NCI-H345 treated with DMSO at 0.1 percent for 48 hours (cell line): ENCODE data around the gene CTSF.
"Not testable (repeated sequence)": the region's sequence is repeated elsewhere in the genome, so short reads cannot be mapped to it uniquely, and the experiment has no call there.

Experiments used
- DNase-seq: peaks from one replicate; lab custom pipeline; 2025; ENCODE audit not compliant: unreplicated experiment; lab: John Stamatoyannopoulos, UW

CTSF gene

DNA sequence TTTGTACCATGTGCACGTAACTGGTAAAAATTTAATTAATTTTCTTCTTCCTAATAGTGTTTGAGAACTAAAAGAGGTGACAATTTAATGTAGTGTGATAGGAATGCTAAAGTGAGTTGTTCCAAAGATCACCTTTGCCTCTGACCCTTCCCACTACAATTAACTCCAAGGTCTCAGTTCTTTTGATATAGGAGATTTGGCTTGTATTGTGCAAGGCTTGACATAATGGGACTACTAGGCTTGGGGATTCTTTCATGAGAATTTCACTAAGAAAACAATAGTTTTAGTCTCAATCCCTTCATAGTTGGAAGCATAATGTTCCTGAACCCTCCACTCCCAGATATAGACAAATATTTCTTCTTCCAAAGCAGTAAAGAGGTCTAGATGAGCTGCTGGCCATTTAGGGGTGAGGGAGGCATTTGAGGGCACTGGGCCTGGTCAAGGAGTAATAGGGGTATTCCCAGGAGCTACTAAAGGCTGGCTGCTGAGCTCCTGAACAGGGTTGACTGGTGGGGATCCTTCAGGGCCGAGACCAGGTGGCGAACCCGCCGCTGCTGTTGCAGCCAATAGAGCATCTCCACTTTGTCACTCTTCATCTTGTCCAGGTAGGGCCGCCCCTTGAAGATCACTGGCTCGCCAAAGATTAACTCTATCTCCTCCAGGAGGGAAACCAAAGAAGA, 21.7 kb upstream of the CTSF start:
- DNase-seq = no peak

DNA sequence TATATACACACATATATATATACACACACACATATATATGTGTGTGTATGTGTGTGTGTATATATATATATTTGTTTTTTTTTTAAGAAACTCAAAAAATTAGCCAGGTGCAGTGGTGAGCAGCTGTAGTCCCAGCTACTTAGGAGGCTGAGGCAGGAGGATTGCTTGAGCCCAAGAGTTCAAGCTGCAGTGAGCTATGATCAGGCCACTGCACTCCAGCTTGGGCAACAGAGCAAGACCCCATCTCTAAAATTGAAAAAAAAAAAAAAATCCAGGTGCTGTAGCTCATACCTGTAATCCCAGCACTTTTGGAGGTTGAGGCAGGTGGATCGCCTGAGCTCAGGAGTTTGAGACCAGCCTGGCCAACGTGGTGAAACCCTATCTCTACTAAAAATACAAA, 20.9 kb upstream of the CTSF start:
- not testable (repeated sequence) for DNase-seq

DNA sequence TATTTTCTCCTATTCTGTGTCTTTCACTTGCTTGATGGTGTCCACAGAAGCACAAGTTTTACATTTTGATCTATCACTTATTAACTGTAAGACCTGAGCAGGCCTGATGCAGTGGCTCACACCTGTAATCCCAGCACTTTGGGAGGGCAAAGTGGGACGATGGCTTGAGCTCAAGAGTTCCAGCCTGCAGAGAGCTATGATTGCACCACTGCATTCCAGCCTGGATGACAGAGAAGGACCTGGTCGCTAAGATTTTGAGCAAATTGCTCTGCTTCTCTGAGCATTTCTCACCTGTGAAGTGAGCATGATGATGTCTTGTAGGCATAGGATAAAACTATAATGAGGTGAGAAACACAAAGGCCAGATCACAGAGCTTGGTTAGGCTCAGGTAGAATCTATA, 17.7 kb upstream of the CTSF start:
- DNase-seq = no peak

DNA sequence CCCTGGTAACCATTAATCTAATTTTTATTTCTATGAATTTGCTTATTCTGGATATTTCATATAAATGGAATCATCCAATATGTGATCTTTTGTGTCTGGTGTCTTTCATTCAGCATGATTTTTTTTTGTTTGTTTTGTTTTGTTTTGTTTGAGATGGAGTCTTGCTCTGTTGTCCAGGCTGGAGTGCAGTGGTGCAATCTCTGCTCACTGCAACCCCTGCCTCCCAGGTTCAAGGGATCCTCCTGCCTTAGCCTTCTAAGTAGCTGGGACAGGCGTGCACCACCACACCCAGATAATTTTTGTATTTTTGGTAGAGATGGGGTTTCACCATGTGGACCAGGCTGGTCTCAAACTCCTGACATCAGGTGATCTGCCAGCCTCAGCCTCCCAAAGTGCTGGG, 17.0 kb upstream of the CTSF start:
- DNase-seq = not testable (repeated sequence)

- not testable (repeated sequence) for DNase-seq
These were observed 14.2 kb upstream of the CTSF start for GRCh38 chr11:66582565-66583147.

- no peak for DNase-seq
These were observed 12.9 kb upstream of the CTSF start for GRCh38 chr11:66581261-66581660.

DNA sequence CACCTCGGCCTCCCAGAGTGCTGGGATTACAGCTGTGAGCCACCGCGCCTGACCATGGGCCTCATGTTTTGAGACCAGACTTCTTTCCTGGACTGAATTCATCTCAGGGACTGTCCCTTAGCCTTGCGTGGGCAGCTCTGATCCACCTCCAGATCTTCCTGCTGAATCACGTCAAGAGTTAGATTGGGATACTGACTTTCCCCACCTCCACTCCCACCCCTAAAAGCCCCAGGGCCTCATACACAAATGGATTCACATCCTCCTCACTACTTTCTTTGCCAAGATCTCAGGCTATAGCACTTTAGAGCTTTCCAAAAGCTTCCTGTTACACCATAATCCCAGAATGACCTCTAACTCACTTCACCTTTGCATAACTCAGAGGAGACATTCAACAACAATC, 12.4 kb upstream of the CTSF start:
- no peak for DNase-seq

DNA sequence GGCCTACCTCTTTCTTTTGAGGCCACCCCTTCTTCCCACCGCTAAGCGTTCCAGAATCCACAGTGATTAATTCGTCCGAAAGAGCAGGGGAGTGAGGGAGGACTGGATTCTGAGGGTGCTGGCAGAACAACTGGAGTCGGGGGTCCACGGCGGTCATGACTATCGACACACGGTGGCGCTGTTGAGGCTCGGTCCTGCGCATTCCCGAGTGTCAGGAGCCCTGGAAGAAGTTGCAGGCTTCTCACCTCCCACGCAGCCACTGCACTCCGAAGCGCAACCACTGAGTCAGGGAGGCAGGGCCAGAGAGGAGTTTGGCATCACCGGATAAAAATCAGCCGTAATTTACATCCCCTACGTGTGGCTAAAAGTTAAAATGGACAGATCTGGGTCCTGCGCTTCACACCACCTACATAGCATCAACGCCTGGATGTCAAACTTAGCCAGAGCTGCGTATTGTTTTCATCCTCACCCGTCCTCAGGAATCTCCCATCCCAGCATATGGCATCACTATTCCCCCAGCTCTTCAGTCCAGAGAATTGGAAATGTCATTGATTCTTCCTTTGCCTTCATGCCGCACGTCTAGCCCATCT, 10.7 kb upstream of the CTSF start:
- no peak for DNase-seq

DNA sequence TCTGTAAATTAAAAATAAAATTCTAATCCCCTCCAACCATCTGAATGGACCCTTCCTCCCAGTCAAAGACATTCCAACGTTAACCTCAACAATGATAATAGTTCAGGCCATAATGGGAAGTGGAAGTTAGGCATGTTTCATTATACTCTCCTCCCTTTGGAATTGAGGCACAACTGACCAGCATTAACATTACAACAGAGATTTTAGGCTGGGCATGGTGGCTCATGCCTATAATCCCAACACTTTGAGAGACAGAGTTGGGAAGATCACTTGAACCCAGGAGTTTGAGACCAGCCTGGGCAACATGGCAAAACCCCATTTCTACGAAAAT, 2.4 kb upstream of the CTSF start:
- no peak for DNase-seq

DNA sequence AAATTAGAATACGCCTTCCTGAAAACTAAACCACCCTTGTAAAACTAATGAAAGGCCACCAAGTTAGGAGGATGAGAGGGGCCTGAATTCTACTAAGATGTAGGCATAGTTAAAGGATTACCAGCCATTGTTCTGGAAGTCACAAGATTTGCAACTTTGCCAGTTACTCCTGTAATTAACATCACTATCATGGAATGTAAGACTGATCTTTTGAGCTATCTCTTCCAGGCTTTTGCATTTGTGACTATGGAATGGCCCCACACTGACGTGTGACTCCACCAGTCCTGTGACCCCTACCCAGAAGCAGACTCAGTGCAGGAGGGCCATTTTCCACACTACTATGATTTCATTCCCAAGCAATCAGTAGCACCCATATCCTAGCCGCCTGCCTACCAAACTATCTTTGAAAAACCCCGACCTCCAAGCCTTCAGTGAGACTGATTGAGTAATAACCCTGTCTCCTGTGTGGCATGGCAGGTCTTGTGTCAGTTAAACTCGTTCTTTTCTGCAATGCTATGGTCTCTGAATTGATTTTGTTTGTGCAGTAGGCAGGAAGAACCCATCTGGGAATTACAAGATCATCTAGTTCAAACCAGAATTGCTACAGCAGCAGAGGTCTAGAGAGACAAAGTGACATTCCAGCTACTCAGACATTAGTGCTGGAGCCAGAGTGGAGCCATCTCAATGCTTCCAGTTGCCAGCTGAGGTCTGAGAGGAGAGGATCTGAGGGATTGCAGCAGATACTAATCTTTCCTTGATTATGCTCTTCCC, 1.9 kb upstream of the CTSF start:
- no peak for DNase-seq

- DNase-seq = no peak
These were observed 670 bp upstream of the CTSF start for GRCh38 chr11:66569076-66569475.

GRCh38 chr11:66567787-66568123, 651 bp downstream of the CTSF start:
- no peak for DNase-seq

GRCh38 chr11:66566221-66566620, 2.2 kb downstream of the CTSF start:
- DNase-seq = no peak

DNA sequence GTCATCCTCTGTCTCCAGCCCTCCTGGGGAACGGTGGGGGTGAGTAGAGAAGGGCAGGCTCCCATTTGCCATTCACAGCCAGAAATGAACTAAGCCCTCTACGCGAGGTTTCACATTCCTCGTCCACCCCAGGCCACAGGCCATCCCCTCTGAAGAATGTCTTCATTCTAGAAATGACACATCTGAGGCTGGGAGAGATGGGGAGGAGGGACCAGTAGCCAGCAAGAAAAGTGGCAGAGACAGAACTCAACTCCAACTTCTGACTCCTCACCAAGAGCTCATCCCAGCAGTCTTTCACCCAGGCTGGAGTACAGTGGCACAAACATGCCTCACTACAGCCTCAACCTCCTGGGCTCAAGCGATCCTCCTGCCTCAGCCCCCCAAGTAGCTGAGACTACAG, 3.4 kb downstream of the CTSF start:
- no peak for DNase-seq

DNA sequence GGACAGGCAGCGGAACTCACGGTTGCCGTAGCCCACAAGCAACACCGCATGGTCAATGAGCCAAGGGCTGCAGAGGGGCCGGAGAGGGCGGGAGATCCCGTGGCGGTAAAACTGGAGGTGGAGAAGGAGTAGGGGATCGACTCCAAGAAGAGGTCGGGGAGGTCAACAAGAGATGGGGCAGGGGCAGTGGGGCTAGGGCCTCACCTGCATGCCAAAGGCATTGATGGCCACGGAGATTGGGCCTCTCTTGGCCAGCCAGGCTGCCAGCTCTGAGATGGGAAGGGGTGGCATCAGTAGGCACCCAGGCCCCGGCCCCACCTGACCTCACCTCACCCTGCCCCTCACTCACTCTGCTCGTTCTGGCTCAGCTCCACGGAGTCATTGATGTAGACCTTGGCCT, 3.9 kb downstream of the CTSF start:
- no peak for DNase-seq

GRCh38 chr11:66563832-66564231, 4.6 kb downstream of the CTSF start:
- DNase-seq = no peak

DNA sequence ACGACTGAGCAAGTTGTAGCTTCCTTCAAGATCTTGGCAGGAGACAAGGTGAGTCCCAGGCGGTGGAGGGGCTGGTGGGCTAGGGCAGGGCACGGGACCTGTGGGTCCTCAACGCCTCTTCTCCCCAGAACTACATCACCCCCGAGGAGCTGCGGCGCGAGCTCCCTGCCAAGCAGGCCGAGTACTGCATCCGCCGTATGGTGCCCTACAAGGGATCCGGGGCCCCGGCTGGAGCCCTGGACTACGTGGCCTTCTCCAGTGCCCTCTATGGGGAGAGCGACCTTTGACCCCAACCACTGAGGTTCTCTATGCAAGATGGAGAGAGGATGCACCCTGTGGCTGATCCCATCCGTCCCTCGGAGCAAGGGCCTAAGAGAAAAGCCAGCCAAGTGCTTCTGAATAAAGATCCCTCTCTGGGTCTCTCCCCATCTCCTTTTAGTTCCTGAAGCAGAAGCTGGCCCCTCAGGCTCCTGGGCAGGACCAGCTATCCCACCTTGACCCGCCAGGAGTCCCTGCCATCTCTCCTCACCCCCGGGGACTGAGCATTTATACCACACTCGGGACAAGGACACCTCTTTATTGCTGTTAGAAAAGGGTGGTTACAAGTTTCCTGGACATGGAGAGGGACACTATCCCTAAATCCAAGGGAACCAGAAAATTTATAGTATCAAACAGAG, 5.4 kb downstream of the CTSF start:
- no peak for DNase-seq

GRCh38 chr11:66562275-66562674, 6.1 kb downstream of the CTSF start:
- DNase-seq = no peak

DNA sequence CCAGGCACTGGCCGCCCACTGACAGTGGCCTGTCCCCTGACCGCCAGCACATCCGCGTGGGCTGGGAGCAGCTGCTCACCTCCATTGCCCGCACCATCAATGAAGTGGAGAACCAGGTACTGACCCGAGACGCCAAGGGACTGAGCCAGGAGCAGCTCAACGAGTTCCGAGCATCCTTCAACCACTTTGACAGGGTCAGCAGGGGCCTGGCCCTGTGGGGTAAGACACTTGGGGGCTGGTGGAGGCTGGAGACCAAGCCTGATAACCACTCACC, 6.5 kb downstream of the CTSF start:
- DNase-seq = no peak

GRCh38 chr11:66561178-66561974, 7.0 kb downstream of the CTSF start:
- no peak for DNase-seq
